C4-2B (cell line): ENCODE data around the gene LRCH1.

Experiments used
- CTCF ChIP-seq: fragments of 450-650 bp; conservative IDR thresholded peaks from 2 replicates; pipeline ENCODE4 v1.5.1; 2017; ENCODE audit warnings: mild to moderate bottlenecking
- ZFX ChIP-seq: fragments of 450-650 bp; IDR thresholded peaks from 2 replicates; pipeline ENCODE4 v1.6.1; 2017

- TF ChIP-seq CTCF (no peak), ZFX (no peak)
Measured at GRCh38 chr13:46668931-46669525, 116.1 kb downstream of the LRCH1 start.
